Measurements from ENCODE around the gene KCNMA1. TPM values are rescaled to one million over a fixed set of nuclear protein-coding genes. Genes with fewer than 3 reads are reported as not detected.

The KCNMA1 gene
- total and polyA plus RNA-seq, 2 donors (not counting 1 experiment from before 2014, with no cell fraction given) = 0.82 to 3.1 TPM

GRCh38 chr10:77325233-77325537 lies 312.4 kb downstream of the KCNMA1 start:
- H3K4me2 ChIP-seq (replicated peaks; ENCODE audit: low read depth, low read length, poor library complexity, severe bottlenecking) = no peak overlapping the region
- H3K36me3 ChIP-seq (replicated peaks in 1 of 2; ENCODE audit: control extremely low read depth in 1 of 2, control insufficient read depth in 1 of 2, extremely low read depth in 1 of 2, insufficient read depth in 2 of 2, low read length in 1 of 2) = no peaks in the 10 kb centered on the region
- Mint-ChIP-seq H3K27ac (no peak overlapping the region), H3K27me3 (no peaks in the 10 kb centered on the region), H3K4me3 (no peak overlapping the region), H3K9me3 (ENCODE audit: insufficient read depth) (no peaks in the 10 kb centered on the region), H3K4me1 (no peaks in the 10 kb centered on the region)
- no peak overlapping the region for H2AFZ ChIP-seq (ENCODE audit: insufficient read depth, low read depth, low read length, poor library complexity, severe bottlenecking)
- no peak for ATAC-seq (ENCODE audit: low read depth)
- H3K27ac ChIP-seq (ENCODE audit: low read length in 2 of 2) = no peak overlapping the region
- no peaks in the 10 kb centered on the region for H4K20me1 ChIP-seq (ENCODE audit: control insufficient read depth, insufficient read depth, low read length, poor library complexity, severe bottlenecking)
- no peaks in the 10 kb centered on the region for H3K27me3 ChIP-seq (replicated peaks in 1 of 4; ENCODE audit: control extremely low read depth in 1 of 4, control insufficient read depth in 3 of 4, insufficient read depth in 4 of 4, low read length in 3 of 4)
- H3K9ac ChIP-seq (ENCODE audit: low read length) = no peak overlapping the region
- ChIA-PET POLR2A (no interaction called here), CTCF (no interaction called here)
- no peaks in the 10 kb centered on the region for H3K79me2 ChIP-seq (ENCODE audit: control insufficient read depth, insufficient read depth, low read length)
- no peaks in the 10 kb centered on the region for H3K4me1 ChIP-seq (ENCODE audit: control insufficient read depth in 2 of 2, insufficient read depth in 2 of 2, low read length in 2 of 2)
- no peaks in the 10 kb centered on the region for H3K9me3 ChIP-seq (ENCODE audit: control extremely low read depth in 1 of 3, control insufficient read depth in 2 of 3, insufficient read depth in 1 of 3, low read length in 2 of 3)
- DNase-seq = no peak
- H3K4me3 ChIP-seq (ENCODE audit: control extremely low read depth in 1 of 5, extremely low read depth in 1 of 5, insufficient read depth in 1 of 5, low read depth in 2 of 5, low read length in 4 of 5) = no peak overlapping the region
- TF ChIP-seq CTCF (IDR thresholded peaks at IDR 0.05) (no peak), EZH2 (IDR thresholded peaks at IDR 0.05; ENCODE audit: borderline replicate concordance, insufficient read depth, low read depth, low read length, poor library complexity, severe bottlenecking) (no peak)
- 90% methylated on average over 2 of the region's 4 CpGs for WGBS (ENCODE audit: insufficient coverage)
- intact Hi-C loops (cut with micrococcal nuclease) = no loop called here

GRCh38 chr10:77321838-77322237 lies 315.8 kb downstream of the KCNMA1 start:
- DNase-seq = no peak

More at GRCh38 chr10:77321838-77322237, 315.8 kb downstream of the KCNMA1 start:
- H3K27ac ChIP-seq (ENCODE audit: low read length in 2 of 2) = no peak overlapping the region
- H2AFZ ChIP-seq (ENCODE audit: insufficient read depth, low read depth, low read length, poor library complexity, severe bottlenecking) = no peak overlapping the region
- no peak overlapping the region for H3K9ac ChIP-seq (ENCODE audit: low read length)
- H3K9me3 ChIP-seq (ENCODE audit: control extremely low read depth in 1 of 3, control insufficient read depth in 2 of 3, insufficient read depth in 1 of 3, low read length in 2 of 3) = no peaks in the 10 kb centered on the region
- no peaks in the 10 kb centered on the region for H4K20me1 ChIP-seq (ENCODE audit: control insufficient read depth, insufficient read depth, low read length, poor library complexity, severe bottlenecking)
- no peaks in the 10 kb centered on the region for H3K36me3 ChIP-seq (replicated peaks in 1 of 2; ENCODE audit: control extremely low read depth in 1 of 2, control insufficient read depth in 1 of 2, extremely low read depth in 1 of 2, insufficient read depth in 2 of 2, low read length in 1 of 2)
- ChIA-PET CTCF (no interaction called here), POLR2A (no interaction called here)
- H3K9me3 Mint-ChIP-seq (ENCODE audit: insufficient read depth) = no peaks in the 10 kb centered on the region
- no peak overlapping the region for H3K4me3 Mint-ChIP-seq
- no peaks in the 10 kb centered on the region for H3K27me3 Mint-ChIP-seq
- no peaks in the 10 kb centered on the region for H3K4me1 ChIP-seq (ENCODE audit: control insufficient read depth in 2 of 2, insufficient read depth in 2 of 2, low read length in 2 of 2)
- no peak for TF ChIP-seq CTCF (IDR thresholded peaks at IDR 0.05)
- no peak for TF ChIP-seq EZH2 (IDR thresholded peaks at IDR 0.05; ENCODE audit: borderline replicate concordance, insufficient read depth, low read depth, low read length, poor library complexity, severe bottlenecking)
- 76% methylated on average over 2 of the region's 3 CpGs for WGBS (ENCODE audit: insufficient coverage)
- H3K4me1 Mint-ChIP-seq = no peaks in the 10 kb centered on the region
- no peaks in the 10 kb centered on the region for H3K27me3 ChIP-seq (replicated peaks in 1 of 4; ENCODE audit: control extremely low read depth in 1 of 4, control insufficient read depth in 3 of 4, insufficient read depth in 4 of 4, low read length in 3 of 4)
- no peak overlapping the region for H3K4me2 ChIP-seq (replicated peaks; ENCODE audit: low read depth, low read length, poor library complexity, severe bottlenecking)
- no peak overlapping the region for H3K27ac Mint-ChIP-seq
- H3K79me2 ChIP-seq (ENCODE audit: control insufficient read depth, insufficient read depth, low read length) = no peaks in the 10 kb centered on the region
- intact Hi-C loops (cut with micrococcal nuclease) = no loop called here
- no peak for ATAC-seq (ENCODE audit: low read depth)
- H3K4me3 ChIP-seq (ENCODE audit: control extremely low read depth in 1 of 5, extremely low read depth in 1 of 5, insufficient read depth in 1 of 5, low read depth in 2 of 5, low read length in 4 of 5) = no peak overlapping the region

All from B cell (primary cell).